Hematopoietic multipotent progenitor cell treated with erythropoietin and hydrocortisone succinate and interleukin-3 and kit ligand, for 8 days (in vitro differentiated cells): ENCODE data around the gene SORCS2.

Experiments used
- DNase-seq: peaks from one replicate; pipeline ENCODE4 v3.0.0-alpha.2; 2015

SORCS2 gene

DNA sequence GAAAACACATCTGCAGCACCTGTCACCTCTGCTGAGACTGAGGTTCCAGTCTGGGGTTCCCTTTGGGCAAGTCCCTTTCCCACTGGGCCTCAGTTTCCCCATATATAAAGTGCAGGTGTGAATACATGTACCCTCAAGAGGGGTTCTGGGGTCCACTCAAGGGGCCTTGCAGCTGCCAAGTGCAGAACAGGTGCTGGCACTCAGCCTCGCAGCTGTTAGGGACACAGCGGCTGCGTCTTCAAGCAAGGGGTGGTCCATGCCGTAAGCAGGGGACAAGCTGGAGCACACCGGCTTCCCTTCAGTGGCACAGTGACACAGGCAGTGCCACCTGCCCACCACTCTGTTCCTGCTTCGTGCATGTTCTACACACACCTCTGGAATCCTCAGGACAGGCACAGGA, 329.3 kb downstream of the SORCS2 start:
- no peak for DNase-seq

GRCh38 chr4:7522452-7523220, 330.3 kb downstream of the SORCS2 start:
- no peak for DNase-seq

DNA sequence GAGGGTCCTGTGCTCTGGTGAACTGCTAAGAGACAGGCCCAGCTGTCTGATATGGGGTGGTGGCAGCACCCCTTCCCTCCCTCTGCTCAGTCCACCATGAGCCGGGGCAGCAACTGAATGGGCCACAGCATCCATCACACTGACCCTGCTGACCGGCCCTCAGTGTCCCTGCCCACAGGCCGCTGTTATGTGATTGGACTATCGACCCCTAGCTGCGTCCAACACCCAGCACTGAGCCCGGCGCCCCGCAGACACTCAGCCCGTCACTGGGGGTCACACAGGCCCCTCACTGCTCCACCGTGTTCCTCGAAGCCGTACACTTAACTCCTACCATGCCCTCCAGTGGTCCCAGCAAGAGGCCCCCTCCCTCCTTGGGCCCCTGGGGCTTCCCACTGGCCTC, 331.2 kb downstream of the SORCS2 start:
- no peak for DNase-seq

- no peak for DNase-seq
Observed at GRCh38 chr4:7524064-7524682, 331.8 kb downstream of the SORCS2 start.

GRCh38 chr4:7524843-7525242, 332.5 kb downstream of the SORCS2 start:
- no peak for DNase-seq

- no peak for DNase-seq
Observed at GRCh38 chr4:7526491-7526890, 334.2 kb downstream of the SORCS2 start.

- no peak for DNase-seq
Observed at GRCh38 chr4:7526929-7527535, 334.7 kb downstream of the SORCS2 start.

DNA sequence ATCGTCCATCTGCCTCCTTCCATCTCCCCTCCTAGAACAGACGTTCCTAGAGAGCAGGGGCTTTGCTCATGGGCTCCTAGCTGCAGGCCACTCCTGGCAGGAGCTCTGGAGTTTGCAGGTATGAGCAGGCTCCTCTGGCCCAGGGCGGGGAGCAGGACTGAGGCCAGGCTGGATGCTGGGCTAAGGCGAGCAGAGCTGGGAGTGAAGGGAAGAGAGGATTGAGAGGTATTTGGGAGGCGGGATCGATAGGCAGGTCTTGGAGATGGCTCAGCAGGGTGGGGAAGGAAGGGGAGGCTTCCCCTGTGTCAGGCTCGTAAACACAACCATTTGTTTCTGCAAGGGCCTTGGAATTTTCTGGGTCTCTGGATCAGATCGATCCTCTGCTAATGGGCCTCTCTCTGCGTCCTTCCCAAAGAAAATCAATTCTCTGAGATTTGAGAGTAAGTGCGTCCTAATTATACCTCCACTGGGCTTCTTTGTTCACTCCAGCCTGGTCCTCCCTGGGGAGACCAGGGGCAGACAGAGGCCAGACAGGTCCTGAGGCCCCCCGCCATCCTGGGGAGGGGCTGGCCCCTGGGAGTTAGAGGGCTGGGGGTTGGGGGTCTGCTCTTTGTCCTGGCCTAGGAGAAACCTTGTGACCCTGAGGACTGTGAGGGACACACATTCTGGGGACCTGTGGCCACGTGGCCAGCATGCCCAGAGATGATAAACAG, 337.2 kb downstream of the SORCS2 start:
- no peak for DNase-seq

GRCh38 chr4:7530082-7530481, 337.7 kb downstream of the SORCS2 start:
- no peak for DNase-seq

DNA sequence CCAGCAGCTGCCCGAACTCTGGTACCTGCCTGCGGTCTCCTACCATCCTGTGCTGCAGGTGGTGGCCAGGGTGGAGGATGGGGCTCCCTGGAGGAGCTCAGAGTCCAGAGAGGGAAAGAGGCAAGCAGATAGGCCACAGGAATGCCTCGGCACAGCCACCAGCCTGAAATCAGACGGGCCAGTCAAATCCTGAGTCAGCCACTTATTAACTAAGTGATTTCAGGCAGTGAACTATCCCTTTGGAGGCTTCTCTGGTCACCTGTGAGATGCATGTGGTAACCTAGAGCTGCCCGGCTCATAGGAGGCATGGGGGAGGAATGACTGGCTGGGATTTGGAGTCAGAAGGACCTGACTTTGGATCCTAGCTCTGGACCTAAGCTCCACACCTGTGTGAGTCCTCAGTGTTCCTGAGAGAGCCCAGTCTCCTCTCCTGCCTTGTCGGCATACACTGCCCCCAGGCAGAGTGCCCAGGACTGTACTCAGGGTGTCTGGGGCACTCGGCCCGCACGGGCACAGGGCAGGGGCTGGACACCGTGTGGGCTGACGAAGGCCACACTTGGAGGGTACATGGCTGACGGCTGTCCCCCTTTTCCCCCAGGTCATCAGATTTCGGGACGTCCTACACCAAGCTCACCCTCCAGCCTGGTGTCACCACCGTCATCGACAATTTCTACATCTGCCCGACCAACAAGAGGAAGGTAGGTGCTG, 338.7 kb downstream of the SORCS2 start:
- no peak for DNase-seq

GRCh38 chr4:7531640-7531994, 339.3 kb downstream of the SORCS2 start:
- no peak for DNase-seq

- DNase-seq = no peak
Observed at GRCh38 chr4:7532043-7532442, 339.7 kb downstream of the SORCS2 start.

GRCh38 chr4:7533267-7533666, 340.9 kb downstream of the SORCS2 start:
- DNase-seq = no peak

DNA sequence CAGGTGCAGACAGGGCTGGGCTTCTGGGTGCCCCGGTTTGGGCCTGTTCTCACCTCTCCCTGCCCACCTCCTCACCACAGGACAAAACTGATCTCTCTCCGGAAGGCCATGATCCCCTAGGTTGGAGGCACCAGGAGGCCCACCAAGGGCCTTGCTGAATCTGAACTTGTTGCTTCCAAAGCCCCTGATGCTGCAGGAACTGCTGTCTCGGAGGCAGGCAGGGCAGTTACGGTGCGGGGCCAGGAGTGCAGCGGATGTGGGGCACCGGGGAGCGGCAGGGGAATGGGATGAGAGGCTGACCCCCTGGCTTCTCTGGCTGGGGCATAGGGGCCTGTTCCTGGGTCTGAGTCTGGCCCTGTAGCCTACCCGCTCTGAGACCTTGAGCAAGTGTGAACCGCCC, 342.8 kb downstream of the SORCS2 start:
- DNase-seq = no peak

DNA sequence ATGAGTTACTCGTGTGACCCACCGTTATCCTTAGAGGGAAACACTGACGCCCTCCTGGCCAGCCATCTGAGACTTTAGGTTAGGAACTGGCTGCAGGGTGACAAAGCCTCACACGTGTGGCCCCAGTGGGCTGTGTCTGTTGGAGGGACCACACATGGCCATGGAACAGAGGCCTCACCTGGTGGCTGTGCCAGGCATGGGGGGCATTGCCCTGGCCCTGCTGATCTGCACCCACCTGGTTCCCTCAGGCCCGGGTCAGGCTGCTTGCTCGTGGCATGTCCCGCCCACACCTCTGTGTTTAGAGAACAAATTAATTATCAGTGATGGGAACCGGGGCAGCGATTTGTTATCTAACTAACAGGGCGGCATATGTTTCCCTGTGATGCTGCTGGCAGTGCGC, 343.3 kb downstream of the SORCS2 start:
- DNase-seq = no peak

DNA sequence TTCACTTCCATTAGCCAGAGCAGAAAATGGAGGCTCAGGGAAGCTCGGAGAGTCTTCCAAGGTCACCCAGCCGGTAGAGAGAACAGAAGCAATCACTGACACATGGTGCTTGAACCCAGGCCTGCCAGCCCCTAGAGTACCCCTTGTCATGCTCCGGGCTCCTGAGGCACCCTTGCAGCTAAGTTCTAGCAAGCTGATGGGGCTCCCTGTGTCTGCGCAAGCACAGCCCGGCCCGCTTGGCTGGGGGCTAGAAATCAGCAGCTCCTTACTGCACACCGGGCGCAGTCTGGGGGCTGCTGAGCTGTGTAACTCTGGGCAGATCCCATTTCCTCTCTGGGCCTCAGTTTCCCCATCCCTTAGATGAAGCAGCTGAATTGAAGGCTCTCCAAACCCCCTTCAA, 344.5 kb downstream of the SORCS2 start:
- no peak for DNase-seq

- DNase-seq = no peak
Observed at GRCh38 chr4:7537853-7538400, 345.6 kb downstream of the SORCS2 start.

DNA sequence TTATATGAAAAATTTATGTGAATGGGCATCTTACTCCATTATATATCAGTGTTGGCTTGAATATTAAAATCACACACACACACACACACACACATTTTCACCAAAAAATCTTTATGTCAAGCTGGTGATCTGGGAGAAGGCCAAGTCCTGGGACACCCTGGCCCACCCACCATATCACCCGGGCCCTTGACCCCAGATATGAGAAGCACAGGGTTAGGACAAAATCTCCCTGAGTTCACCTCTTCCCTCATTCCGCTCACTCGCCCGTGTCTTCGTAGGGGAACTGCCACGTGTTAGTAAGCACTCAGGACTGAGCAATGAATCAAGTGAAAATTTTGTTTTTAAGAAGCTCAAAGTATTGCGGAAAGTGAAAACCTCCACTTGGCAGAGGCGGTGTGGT, 346.2 kb downstream of the SORCS2 start:
- no peak for DNase-seq

DNA sequence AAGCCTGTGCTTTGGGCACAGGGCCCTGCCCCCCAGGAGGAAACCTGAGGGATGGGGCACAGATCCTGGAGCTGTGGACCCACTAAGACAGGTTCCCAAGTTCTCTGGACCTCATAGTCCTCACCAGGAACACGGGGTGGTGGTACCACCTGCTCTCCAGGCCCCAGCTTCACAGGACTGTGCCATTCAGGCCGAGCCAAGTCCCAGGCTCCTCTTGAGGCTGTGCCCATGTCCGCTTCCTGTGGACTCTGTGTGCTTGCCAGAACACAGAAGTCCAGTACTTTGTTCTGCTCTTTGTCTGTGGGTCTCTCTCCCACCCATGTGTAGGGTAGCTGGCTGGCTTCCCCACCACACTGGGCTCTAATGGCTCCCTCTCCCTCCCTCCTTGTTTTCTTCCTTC, 346.8 kb downstream of the SORCS2 start:
- DNase-seq = no peak

DNA sequence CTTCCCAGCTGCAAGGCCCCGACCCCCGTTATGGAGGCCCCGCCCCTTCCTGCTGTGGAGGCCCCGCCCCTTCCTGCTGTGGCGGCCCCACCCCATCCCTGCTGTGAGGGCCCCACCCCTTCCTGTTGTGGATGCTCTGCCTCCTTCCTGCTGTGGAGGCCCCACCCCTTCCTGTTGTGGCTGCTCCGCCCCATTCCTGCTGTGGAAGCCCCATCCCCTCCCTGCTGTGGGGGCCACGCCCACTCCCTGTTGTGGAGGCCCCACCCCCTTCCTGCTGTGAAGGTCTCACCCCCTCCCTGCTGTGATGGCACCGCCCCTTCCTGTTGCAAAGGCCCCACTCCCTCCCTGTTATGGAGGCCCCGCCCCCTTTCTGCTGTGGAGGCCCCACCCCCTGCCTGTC, 347.3 kb downstream of the SORCS2 start:
- DNase-seq = no peak

DNA sequence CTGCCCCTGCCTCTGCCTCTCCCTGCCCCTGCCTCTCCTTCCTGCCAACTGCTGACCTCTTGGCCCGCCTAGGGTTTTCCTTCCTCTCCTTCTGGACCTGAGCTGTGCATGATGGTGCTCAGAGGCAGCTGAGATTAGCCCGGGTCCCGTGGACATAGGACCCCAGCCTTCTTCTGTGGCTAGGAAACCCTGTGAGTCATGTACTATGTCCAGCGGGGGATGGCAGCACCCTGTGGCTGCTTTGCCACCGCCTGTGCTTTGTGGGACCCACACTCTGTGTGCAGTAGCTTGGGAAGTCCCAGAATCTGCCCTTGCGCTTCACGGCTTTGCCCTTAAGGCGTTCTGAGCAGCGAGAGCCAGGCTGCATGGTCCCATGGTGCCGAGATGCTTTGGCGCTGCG, 347.9 kb downstream of the SORCS2 start:
- no peak for DNase-seq

DNA sequence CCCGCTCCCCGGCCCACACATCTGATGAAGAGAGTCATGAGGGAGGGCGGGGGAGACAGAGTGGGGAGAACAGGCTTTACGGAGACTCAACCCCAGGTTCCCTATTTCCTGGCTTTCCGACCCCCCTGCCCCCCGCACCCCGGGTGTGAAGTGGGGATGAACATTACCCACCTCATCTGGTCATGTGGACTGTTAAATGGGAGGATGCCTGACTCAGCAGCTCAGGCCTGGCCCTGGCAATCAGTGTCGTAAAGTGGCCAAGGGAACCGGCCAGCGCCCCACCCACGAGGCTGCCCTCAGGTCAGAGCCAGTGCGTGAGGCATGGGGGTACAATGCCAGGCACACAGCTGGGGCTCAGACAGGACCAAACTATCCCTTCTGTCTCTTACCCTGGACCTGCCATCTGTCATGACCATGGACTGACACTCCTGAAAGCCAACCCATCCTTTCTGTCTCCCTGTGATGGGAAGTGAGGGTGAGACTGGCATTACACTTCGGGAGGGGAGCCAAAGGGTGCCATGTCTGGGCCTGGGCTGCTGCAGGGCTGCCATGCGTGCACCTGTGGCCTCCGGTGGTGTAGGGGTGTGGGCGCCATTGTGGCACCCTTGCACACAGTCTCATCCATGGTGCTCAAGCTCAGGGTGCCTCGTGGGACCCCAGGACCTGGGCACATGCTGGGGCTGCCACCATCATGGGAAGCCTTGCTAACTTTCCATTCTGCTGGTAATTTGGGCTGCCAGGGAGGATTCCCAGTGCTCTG, 348.5 kb downstream of the SORCS2 start:
- no peak for DNase-seq
